ENCODE measurements around the gene FZR1.

Gene FZR1

GRCh38 chr19:3572132-3572854 lies 66.2 kb downstream of the FZR1 start:
- no peak for TF ChIP-seq CTCF (IDR thresholded peaks at IDR 0.05; ENCODE audit: low read depth, low read length)

GRCh38 chr19:3572855-3573161 lies 66.7 kb downstream of the FZR1 start, which contains the start of gene HMG20B:
Gene HMG20B, plus strand, starts transcription at chr19:3572944. Its CDS starts 366 bp downstream, at chr19:3573310.
- in situ Hi-C loops (cut with HindIII; ENCODE audit: low sequenced_read_pairs): no loop called here
- TF ChIP-seq CTCF (IDR thresholded peaks at IDR 0.05; ENCODE audit: low read depth, low read length): no peak
- no peak for DNase-seq (ENCODE audit: low read depth, low spot score)
- peak within 1 kb of the TSS; percentile 82 for H3K4me3 ChIP-seq (ENCODE audit: low read depth, low read length)

More at GRCh38 chr19:3572132-3572854, 66.2 kb downstream of the FZR1 start:
- peak; percentile 100 for DNase-seq (ENCODE audit: low read depth, low spot score)
- peak overlapping the region; percentile 62 for H3K4me3 ChIP-seq (ENCODE audit: low read depth, low read length)
- in situ Hi-C loops (cut with HindIII; ENCODE audit: low sequenced_read_pairs): no loop called here

- H3K4me3 ChIP-seq (ENCODE audit: low read depth, low read length): peak overlapping the region; percentile 82
- no peak for TF ChIP-seq CTCF (IDR thresholded peaks at IDR 0.05; ENCODE audit: low read depth, low read length)
- in situ Hi-C loops (cut with HindIII; ENCODE audit: low sequenced_read_pairs): no loop called here
- DNase-seq (ENCODE audit: low read depth, low spot score): no peak
Measured at GRCh38 chr19:3573162-3573857, 67.2 kb downstream of the FZR1 start.

- TF ChIP-seq CTCF (IDR thresholded peaks at IDR 0.05; ENCODE audit: low read depth, low read length): no peak
- H3K4me3 ChIP-seq (ENCODE audit: low read depth, low read length): peak overlapping the region; percentile 82
- in situ Hi-C loops (cut with HindIII; ENCODE audit: low sequenced_read_pairs): no loop called here
- peak; percentile 96 for DNase-seq (ENCODE audit: low read depth, low spot score)
Measured at GRCh38 chr19:3573858-3574637, 67.9 kb downstream of the FZR1 start.

GRCh38 chr19:3575260-3575741 lies 69.2 kb downstream of the FZR1 start:
- DNase-seq (ENCODE audit: low read depth, low spot score): peak; percentile 41
- peak; percentile 49 for TF ChIP-seq CTCF (IDR thresholded peaks at IDR 0.05; ENCODE audit: low read depth, low read length)
- H3K4me3 ChIP-seq (ENCODE audit: low read depth, low read length): no peak overlapping the region
- in situ Hi-C loops (cut with HindIII; ENCODE audit: low sequenced_read_pairs): no loop called here

GRCh38 chr19:3575949-3576673 lies 70.0 kb downstream of the FZR1 start:
- no peak for DNase-seq (ENCODE audit: low read depth, low spot score)
- TF ChIP-seq CTCF (IDR thresholded peaks at IDR 0.05; ENCODE audit: low read depth, low read length): no peak
- H3K4me3 ChIP-seq (ENCODE audit: low read depth, low read length): peak overlapping the region; percentile 10
- in situ Hi-C loops (cut with HindIII; ENCODE audit: low sequenced_read_pairs): no loop called here
